ENCODE data around the gene CNOT2. TPM values are rescaled to one million over a fixed set of nuclear protein-coding genes. Genes with fewer than 3 reads are reported as not detected.

CNOT2 gene
- total and polyA plus RNA-seq, 4 donors, result 17.5 to 93.4 (median 49.0) TPM

GRCh38 chr12:70321191-70321590, 78.0 kb downstream of the CNOT2 start:
- Histone ChIP-seq H3K4me3 (ENCODE audit: low read depth in 1 of 3, low read length in 3 of 3) (no peak overlapping the region), H3K27ac (ENCODE audit: low read depth in 1 of 2, low read length in 2 of 2) (no peak overlapping the region)
- 87% methylated on average over 2 of the region's 2 CpGs for WGBS

More at GRCh38 chr12:70321191-70321590, 78.0 kb downstream of the CNOT2 start:
- Histone ChIP-seq H3K9ac (ENCODE audit: low read depth in 1 of 2, low read length in 2 of 2) (no peak overlapping the region), H3K4me1 (ENCODE audit: control insufficient read depth in 4 of 4, insufficient read depth in 4 of 4, low read length in 3 of 4) (peaks cover 0 to 2% (median 0%) of the 10 kb centered on the region in 4 donors), H3K27me3 (ENCODE audit: control insufficient read depth in 4 of 4, insufficient read depth in 4 of 4, low read length in 3 of 4) (no peaks in the 10 kb centered on the region), H3K9me3 (ENCODE audit: control insufficient read depth in 4 of 4, low read length in 3 of 4) (no peaks in the 10 kb centered on the region), H3K36me3 (ENCODE audit: control insufficient read depth in 4 of 4, insufficient read depth in 3 of 4, low read depth in 1 of 4, low read length in 3 of 4) (peaks cover 0 to 16% (median under 1%) of the 10 kb centered on the region in 4 donors)
- no peak for DNase-seq (ENCODE audit: low spot score)
- TF ChIP-seq HNF4A (conservative IDR thresholded peaks at IDR 0.05), result no peak
- no peak for TF ChIP-seq YY1 (IDR thresholded peaks at IDR 0.05)
- no peak for TF ChIP-seq JUND (IDR thresholded peaks at IDR 0.05)
- no peak for TF ChIP-seq EGR1 (IDR thresholded peaks at IDR 0.05; ENCODE audit: low read depth in 2 of 2)
- TF ChIP-seq ATF3 (IDR thresholded peaks at IDR 0.05), result no peak
- no peak for TF ChIP-seq REST (IDR thresholded peaks at IDR 0.05)
- no peak for TF ChIP-seq HNF4G (IDR thresholded peaks at IDR 0.05)
- TF ChIP-seq RAD21 (IDR thresholded peaks at IDR 0.05), result no peak
- TF ChIP-seq CTCF (IDR thresholded peaks at IDR 0.05; ENCODE audit: low read depth, low read length, missing input control), result no peak
- no peak for TF ChIP-seq FOXA1 (IDR thresholded peaks at IDR 0.05)
- TF ChIP-seq TAF1 (conservative IDR thresholded peaks at IDR 0.05), result no peak
- no peak for TF ChIP-seq NR2F2 (IDR thresholded peaks at IDR 0.05)
- TF ChIP-seq GABPA (IDR thresholded peaks at IDR 0.05 in 1 of 2, conservative IDR thresholded peaks at IDR 0.05 in 1 of 2), result no peak
- TF ChIP-seq ZBTB33 (IDR thresholded peaks at IDR 0.05), result no peak

Data from liver (tissue), 9 donors.